ENCODE measurements around the gene TIMELESS.
"Not testable (repeated sequence)": the region's sequence is repeated elsewhere in the genome, so short reads cannot be mapped to it uniquely, and the experiment has no call there.

Gene TIMELESS

DNA sequence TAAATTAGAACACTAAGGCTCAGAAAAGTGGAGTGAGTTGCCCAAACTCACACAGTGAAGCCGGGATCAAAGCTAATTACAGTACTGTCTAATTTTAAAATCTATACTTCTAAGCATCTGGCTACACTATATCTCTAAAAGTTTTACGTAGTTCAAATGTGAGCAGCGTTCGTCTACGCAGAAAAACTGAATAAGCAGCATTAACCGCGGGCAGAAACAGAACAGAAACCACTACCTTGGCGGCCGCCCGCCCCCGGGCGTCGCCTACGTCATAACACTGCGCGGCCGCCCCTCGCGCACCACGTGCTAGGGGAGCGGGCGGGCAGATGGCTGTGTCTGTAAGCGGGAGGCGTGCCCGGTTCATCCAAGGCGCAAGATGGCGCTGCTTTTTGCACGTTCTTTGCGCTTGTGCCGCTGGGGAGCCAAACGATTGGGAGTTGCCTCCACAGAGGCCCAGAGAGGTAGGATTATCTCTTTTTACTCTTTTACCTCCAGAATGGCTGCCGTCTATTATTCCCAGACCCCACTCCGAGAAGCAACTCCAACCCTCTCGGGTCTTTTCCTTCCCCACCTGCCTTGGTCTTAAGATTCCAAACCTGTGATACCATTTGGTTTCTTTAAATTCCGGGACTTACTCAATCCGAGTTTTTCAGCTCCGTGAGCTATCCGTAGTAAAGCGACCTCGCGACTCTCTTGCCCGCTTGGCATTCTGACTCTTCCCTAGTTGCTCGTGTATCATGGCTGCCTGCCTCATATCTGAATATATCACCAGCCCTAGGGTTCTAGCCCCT, 19.2 kb upstream of the TIMELESS start, which contains the start of gene SPRYD4:
Gene SPRYD4, plus strand, starts transcription at position 363 of the 791 bp plus-strand sequence. Its CDS starts 14 bp downstream, at position 377.
- DNase-seq (ENCODE audit: low spot score), result peak; percentile 98

DNA sequence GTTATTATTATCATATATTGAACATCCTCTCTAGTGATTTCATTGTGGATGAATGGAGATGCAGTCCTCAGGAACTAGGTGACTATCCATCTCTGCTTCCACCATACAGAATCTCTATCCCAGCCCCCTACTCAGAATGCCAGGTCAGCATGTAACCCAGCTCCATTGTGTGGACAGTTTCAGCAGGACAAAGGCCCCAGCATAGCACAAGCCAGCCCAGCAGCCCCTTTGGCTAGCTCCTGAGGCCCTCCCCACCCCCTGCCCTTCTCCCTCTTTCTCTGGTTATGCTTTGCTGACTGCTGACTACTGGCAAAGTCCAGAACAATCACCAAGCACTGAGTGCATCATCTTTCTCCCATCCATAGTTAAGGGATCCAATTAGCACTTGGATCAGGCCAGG, 13.3 kb upstream of the TIMELESS start:
- DNase-seq (ENCODE audit: low spot score), result no peak

DNA sequence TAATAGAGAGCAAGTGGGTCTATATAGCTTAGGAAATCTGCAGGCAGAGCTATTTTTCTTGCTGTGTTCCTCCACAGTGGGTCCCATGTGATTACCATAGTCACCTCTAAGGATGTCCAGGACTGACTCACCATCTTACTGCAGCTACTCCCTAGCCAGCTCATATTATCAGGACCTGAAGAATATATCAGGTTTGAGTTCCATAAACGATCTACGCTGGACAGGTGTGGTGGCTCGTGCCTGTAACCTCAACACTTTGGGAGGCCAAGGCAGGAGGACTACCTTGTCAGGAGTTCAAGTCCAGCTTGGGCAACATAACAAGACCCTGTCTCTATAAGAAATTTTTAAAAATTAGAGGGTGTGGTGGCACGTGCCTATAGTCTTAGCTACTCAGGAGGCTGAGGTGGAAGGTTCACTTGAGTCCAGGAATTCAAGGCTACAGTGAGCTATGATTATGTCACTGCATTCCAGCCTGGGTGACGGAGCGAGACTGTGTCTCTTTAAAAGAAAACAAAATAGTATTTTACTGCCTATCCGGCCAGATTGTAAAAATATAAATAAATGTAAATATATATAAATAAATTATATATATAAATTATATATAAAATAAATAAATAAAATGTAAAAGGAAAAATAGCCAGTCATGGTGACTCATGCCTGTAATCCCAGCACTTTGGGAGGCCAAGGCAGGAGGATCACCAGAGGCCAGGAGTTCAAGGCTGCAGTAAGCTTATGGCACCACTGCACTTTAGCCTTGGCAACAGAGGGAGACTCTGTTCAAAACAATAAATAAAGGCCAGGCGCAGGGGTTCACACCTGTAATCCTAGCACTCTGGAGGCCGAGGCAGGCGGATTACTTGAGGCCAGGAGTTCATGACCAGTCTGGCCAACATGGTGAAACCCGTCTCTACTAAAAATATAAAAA, 12.3 kb upstream of the TIMELESS start:
- peak; percentile 18 for DNase-seq (ENCODE audit: low spot score)

DNA sequence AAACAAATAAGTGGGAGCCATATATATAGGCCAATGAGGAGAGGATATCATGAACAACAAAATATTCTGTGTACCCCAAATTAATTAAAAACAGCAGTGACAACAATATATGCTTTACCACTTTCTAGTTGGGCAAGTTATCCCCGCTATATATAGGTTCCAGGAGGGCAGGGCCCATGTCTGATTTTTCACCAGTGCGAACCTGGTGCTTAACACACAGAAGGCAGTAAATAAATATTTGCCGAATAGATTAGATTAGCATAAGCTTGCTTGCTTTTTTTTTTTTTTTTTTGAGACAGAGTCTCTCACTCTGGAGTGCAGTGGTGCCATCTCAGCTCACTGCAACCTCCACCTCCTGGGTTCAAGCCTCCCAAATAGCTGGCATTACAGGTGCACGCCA, 8.6 kb upstream of the TIMELESS start:
- no peak for DNase-seq (ENCODE audit: low spot score)

DNA sequence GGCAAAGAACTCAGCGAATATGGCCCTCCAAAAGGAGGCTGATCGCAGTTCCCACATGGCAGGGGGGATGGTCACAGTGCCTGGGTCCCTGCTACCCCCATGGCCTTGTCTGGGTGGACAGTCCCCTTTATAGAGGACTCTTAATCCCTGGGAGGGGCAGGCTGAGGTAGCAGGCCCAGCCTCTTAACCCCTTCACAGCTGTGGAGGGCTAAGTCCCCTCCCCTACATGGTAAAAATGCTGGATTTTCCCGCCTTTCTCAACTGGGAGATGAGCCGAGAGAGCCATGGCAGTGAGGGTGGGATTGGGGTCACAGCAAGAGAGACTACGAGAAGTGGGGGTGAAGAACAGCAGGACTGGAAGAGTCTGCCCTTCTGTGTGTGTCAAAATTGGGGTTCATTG, 5.3 kb upstream of the TIMELESS start, which contains the start of gene MIP:
Gene MIP, minus strand, starts transcription at position 101 of the 400 bp plus-strand sequence. Its CDS starts 44 bp downstream, at position 57.
- DNase-seq (ENCODE audit: low spot score), result no peak

DNA sequence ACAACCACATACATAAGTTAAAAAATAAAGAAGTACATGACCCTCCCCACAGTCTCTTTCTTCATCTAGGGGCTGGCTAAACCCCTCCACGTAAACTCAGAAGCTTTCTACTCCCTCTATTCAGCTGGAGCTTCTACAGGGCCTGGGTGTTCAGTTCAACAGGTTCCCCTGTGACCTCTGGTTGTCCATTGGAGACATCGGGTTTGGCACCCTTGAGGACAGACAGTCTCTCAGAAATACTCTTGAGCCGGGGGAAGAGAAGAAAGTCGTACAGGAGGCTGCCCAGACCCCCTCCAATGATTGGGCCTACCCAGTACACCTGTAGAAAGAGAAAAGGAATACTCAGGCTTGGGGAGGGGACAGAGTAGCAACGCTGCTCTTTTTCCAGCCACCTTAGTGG, 1.9 kb upstream of the TIMELESS start:
- no peak for DNase-seq (ENCODE audit: low spot score)

DNA sequence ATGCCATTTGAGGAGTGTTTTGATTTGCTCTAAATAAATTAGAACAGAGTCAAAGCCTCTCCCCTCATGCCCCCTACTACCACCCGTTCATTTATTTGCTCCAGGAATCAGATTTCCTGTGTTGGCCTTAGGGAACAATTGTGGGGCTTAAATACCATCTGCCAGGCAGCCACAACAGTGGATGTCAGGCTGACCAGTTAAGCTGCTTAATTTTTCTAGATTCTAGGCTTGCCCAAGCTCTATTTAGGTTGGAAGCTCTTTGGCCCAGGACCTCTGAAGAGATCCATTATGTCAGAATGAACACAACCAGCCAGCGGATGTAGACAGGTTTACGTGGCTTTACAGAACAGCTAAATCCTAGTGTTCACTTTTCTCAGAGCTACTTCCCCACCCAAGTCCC, 1.0 kb upstream of the TIMELESS start:
- no peak for DNase-seq (ENCODE audit: low spot score)

DNA sequence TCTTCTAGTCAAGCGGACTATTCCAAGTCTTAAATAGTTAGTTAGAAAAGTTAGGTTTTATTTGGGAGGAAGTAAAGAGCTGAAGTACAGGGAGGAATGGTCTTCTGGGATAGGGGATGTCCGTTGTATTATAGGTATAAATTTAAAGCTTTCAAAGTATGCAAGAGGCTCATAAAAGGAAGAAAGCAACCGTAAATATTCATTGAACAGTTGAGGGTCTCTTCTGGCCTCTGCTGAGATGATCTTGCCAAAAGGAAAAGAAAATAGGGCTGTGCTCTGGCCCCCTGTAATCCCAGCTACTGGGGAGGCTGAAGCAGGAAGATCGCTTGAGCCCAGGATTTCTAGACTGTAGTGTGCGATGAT, 377 bp upstream of the TIMELESS start:
- DNase-seq (ENCODE audit: low spot score), result no peak

DNA sequence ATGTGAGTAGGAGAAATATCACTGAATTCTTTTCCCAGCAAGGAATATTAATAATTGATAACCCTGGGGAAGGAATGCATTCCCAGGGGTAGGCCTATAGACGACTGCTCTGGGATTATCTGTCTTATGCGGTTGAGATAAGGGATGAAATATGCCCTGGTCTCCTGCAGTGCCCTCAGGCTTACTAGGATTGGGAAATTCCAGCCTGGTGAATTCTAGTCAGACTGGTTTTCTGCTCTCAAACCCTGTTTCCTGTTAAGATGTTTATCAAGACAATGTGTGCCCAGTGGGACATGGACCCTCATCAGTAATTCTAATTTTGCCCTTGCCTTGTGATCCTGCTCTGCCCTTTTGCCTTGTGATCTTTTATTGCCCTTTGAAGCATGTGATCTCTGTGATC, 6.0 kb downstream of the TIMELESS start:
- DNase-seq (ENCODE audit: low spot score), result not testable (repeated sequence)

DNA sequence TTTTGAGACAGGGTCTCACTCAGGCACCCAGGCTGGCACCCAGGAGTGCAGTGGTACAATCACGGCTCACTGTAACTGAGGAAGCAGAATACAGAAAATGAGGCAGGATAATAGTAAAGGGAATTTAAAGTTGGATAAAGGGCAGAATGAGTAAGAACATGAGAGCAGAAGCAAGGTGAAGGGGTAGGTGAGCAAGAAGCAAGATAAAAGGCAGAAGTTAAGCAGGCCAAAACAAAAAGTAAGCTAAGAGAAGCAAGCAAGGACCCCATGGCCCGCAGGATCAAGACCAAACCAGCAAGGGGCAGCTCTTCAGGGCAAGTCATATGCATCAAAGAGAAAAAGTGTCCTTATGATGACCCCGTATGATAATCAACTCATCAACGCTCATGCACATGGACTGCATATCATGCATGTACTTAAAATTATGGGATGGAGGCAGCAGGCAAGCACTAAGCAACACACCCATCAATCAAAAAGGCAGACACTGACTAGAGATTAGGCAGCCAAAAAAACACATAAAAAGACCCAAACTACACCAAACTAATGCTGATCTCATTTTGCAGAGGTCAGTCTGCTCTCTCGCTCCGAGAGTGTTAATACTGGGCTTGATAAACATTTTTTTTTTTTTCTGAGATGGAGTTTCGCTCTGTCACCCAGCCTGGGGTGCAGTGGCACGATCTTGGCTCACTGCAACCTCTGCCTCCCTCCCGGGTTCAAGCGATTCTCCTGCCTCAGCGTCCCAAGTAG, 11.6 kb downstream of the TIMELESS start:
- no peak for DNase-seq (ENCODE audit: low spot score)

DNA sequence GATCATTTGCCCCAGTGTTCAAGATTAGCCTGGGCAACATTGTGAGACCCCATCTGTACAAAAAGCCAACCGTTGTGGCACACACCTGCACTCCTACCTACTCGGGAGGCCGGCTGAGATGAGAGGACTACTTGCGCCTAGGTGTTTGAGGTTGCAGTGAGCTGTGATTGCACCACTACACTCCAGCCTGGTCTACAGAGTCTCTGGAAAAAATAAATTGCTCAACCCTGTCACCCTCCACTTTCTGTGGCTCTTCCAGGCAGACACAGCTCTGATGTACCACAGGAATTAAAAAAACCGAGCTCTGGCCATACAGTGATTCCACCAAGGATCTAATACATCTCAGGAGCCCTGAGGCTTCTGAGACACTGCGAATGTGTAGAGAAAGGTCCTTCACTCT, 14.4 kb downstream of the TIMELESS start:
- no peak for DNase-seq (ENCODE audit: low spot score)

DNA sequence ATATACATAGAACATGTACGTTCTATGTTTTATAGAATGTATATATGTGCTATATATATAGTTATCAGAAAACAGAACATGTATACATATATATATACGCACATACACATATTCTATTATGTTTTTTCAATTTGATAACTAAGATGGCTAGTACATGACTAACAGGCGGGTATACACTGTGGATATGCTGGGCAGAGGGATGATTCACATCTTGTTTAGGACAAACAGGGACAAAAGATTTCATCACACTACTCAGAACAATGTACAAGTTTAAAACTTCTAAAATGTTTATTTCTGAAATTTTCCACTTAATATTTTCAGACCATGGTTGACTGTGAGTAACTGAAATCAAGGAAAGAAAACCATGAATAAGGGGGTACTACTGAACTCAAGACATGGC, 17.4 kb downstream of the TIMELESS start:
- DNase-seq (ENCODE audit: low spot score), result no peak

DNA sequence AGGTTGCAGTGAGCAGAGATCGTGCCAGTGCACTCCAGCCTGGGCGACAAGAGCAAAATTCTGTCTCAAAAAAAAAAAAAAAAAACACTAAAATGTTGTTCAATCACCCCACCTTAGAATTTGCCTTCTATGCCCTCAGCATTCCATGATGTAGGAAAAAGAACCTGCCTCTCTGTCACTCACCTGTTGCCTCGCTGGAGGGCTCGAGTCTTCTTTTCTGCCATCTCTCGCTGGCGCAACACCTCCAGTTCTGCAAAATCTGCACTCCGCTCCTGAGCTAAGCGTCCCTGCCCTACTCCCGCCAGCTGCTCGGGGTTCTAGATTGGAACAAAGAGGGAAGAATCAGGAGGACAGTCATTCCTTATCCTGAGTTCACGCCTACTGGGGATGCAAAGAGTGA, 17.9 kb downstream of the TIMELESS start:
- DNase-seq (ENCODE audit: low spot score), result no peak

DNA sequence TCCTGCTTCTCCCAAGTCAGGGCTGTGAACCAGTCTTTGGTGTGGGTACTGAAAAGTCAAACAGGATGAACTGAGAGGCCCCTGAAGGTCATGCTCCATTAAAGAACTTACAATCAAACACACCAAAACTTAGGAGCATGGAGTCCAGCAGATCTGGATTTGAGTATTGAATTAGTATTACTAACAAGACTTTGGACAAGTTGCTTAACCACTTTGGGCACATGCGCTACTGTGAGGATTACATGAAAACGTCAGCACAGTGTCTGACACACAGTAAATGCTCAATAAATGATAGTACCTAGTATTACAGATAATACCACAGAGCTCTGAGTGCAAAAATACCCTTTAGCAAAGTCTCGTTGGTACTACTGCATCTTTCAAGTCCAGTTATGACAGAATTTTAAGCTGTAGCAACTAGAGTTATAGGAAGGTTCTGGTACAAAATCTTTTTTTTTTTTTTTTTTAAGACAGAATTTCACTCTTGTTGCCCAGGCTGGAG, 23.2 kb downstream of the TIMELESS start:
- DNase-seq (ENCODE audit: low spot score), result no peak

DNA sequence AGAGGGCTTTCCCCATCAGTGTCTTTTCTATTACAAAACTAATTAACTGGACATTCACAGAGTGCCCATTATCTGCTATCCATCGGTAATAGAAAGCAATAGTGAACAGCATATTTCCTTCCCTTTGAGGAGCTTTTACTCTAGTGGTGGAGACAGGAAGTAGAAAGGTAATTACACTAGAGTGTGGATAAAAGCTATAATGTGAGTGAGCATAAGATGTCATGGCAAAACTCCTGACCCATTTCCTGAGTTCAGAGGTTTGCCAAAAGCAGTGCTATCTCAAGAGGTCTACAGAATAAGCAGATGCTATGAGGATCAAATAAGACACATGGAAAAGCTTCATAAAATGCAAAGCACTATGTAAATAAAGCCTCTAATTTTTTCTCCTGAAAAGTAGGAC, 24.0 kb downstream of the TIMELESS start:
- no peak for DNase-seq (ENCODE audit: low spot score)

DNA sequence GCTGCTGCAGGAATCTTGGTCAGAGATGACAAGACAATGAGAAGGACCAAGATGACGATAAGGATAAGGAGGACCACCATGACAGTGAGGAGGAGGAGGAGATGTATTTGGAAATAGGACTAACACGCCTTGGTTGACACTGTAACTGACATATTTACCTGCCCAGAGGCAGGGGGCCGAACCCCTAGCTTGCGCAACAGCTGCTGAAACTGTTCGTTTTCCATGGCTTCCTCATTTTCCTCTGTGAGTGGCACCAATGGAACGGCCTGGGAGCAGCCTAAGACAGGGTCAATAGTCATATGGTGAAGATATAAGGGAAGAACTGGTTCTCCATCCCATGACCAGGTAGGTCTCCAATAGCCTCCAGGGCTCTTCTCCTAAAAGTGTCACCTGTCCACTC, 28.8 kb downstream of the TIMELESS start:
- DNase-seq (ENCODE audit: low spot score), result no peak

DNA sequence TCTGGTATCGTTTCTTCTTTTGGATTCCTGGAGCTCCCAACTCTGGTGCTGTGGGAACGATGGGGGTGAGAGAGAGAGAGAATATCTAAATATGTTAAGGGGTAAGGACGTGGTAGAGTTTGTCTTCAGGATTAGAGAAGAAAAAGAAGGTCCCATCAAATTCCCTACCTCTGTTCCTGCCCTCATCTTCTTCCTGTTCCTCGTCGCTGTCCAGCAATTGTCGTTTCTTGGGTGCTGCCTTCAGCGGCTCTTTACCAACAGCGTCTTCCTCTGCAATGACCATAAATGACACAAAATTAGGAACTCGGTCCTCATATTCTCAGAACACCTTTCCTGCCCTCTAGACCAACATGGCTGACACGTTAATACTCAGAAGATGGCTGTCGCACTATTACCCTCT, 31.5 kb downstream of the TIMELESS start:
- no peak for DNase-seq (ENCODE audit: low spot score)

DNA sequence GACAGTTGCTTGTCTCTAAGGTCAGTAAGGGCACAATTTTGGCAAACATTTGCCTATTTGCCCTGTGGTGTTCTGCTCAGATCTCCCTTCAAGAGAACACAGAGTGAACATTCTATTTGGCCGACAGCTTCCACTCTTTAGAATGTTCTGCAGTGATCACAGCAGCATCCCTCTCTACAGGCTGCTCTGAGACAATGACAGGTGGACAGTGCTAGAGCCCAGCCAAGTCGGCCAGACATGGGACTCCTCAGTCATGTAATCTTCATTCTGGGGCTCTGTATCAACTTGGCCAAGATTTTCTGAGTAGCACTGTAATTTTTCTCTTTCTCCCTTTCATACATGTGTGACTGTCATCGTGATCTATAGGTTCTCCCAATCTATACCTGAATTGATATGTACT, 34.8 kb downstream of the TIMELESS start:
- no peak for DNase-seq (ENCODE audit: low spot score)

DNA sequence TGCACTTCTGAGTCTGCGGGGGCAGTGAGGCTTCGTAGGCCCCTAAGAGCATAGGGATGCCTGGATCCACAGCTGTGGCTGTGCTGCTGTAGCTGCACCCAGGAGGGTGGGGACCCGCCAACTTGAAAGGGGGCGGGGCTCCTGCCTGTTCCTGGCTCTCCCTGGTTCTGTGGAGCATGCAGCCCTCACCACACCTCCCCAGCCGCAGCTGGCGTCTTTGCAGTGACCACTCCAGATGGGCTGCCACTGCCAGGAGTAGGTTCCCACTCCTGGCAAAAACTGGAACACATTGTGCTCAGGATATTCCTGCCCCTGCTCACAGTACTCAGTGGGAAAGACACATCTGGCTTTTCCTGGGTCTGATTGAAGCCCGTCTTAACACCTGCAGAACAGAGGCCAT, 35.8 kb downstream of the TIMELESS start:
- DNase-seq (ENCODE audit: low spot score), result no peak

DNA sequence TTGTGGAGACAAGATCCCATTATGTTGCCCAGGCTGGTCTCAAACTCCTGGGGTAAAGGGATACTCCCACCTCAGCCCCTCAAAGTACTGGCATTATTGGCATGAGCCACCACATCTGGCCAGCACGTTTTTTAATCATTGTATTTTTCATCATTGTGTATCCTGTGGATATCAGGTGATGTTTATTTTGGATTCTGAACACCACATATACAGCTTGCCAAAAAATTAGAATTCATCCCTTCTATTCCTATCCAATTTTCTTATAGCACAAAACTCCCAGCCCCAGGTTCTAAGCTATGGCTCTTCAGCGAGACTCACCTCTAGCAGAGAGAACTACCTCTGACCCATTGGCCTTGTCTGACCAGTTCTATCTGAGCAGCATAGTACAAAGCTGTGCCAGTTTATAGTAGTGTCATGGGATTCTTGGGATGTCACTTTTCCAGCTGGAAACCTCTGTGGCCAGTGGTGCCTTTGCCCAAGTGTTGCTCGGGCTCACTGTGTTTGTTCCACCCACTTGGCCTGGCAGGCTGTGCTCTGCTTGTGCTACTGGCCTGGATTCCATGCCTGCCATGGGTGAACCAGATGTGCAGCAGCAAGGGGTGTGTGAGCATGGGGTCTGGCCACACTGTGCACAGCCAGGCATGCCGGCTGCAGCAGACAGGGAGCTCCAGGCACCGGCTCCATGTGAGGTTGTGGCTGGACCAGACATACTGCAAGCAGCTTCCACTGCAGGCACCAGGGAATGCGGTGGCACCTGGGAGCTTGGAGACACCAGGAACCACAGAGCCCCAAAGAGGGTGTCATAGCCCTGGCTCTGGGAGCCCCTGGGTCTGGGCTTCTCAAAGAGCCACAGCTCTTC, 37.2 kb downstream of the TIMELESS start:
- DNase-seq (ENCODE audit: low spot score), result no peak

DNA sequence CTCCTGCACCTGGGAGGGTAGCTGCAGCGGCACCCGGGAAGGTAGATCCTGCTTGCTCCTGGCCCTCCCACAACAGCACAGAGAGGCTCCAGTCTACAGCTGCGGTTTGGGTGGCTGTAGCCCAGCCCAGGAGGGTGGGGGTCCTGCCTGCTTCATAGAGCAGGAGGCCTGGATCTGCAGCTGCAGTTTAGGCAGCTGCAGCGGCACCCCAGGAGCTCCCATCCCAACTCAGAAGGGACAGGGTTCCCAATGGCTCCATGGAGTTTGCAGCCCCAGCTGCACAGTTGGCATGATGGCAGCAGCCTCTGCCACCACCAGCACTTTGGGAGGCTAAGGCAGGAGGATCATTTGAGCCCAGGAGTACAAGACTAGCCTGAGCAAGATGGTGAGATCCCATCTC, 38.5 kb downstream of the TIMELESS start:
- peak; percentile 8 for DNase-seq (ENCODE audit: low spot score)
